Erythroblast (primary cell): ENCODE results near the gene ACOT7.

Source experiments
- GATA1 ChIP-seq: IDR thresholded peaks from 2 replicates; pipeline ENCODE4 v1.6.1; 2011; ENCODE audit warnings: low read depth, mild to moderate bottlenecking, control low read depth, low read length, moderate library complexity
- POLR2A ChIP-seq: IDR thresholded peaks from 2 replicates; pipeline ENCODE4 v1.6.1; 2011; ENCODE audit warnings: mild to moderate bottlenecking, low read length

- TF ChIP-seq POLR2A (no peak), GATA1 (no peak)
Observed at GRCh38 chr1:6245869-6246496, 147.6 kb downstream of the ACOT7 start.
